Fibroblast of skin of left biceps (primary cell): ENCODE data around the gene PRND.
A peak's percentile ranks its signal among the peaks of the same experiment; 100 is the strongest.
"Not testable (repeated sequence)": the region's sequence is repeated elsewhere in the genome, so short reads cannot be mapped to it uniquely, and the experiment has no call there.

Experiments used
- DNase-seq, 2 experiments: peaks; one replicate each; pipeline ENCODE4 v3.0.0-alpha.2; 2013; ENCODE audit warnings: low read depth in 2 of 2

The PRND gene

GRCh38 chr20:4708856-4709255 is 12.9 kb upstream of the PRND start:
- DNase-seq, result no peak

- DNase-seq, result no peak
Observed at GRCh38 chr20:4709261-4710105, 12.2 kb upstream of the PRND start.

GRCh38 chr20:4710106-4710475 is 11.6 kb upstream of the PRND start:
- no peak for DNase-seq

GRCh38 chr20:4711511-4711910 is 10.2 kb upstream of the PRND start:
- DNase-seq, result no peak

- DNase-seq, result no peak
Observed at GRCh38 chr20:4713401-4713800, 8.3 kb upstream of the PRND start.

GRCh38 chr20:4714818-4715217 is 6.9 kb upstream of the PRND start:
- no peak for DNase-seq

GRCh38 chr20:4717816-4718570 is 3.7 kb upstream of the PRND start:
- no peak for DNase-seq

- no peak for DNase-seq
Observed at GRCh38 chr20:4719190-4719589, 2.5 kb upstream of the PRND start.

- DNase-seq, result peak; percentile 46 to 50
Observed at GRCh38 chr20:4720041-4720976, 1.4 kb upstream of the PRND start.

- DNase-seq, result no peak
Observed at GRCh38 chr20:4720977-4721349, 746 bp upstream of the PRND start.

- DNase-seq, result no peak
Observed at GRCh38 chr20:4722571-4722970, 862 bp downstream of the PRND start.

GRCh38 chr20:4722993-4723392 is 1.3 kb downstream of the PRND start:
- DNase-seq, result no peak

GRCh38 chr20:4723553-4723952 is 1.8 kb downstream of the PRND start:
- DNase-seq, result not testable (repeated sequence)

- no peak for DNase-seq
Observed at GRCh38 chr20:4724459-4725262, 3.0 kb downstream of the PRND start.

GRCh38 chr20:4725263-4725550 is 3.5 kb downstream of the PRND start:
- no peak for DNase-seq

GRCh38 chr20:4726710-4727397 is 5.1 kb downstream of the PRND start:
- DNase-seq, result peak; percentile 41 to 45

GRCh38 chr20:4728120-4728760 is 6.5 kb downstream of the PRND start:
- peak in 1 of 2 experiments; percentile 26 for DNase-seq

GRCh38 chr20:4729265-4729664 is 7.6 kb downstream of the PRND start:
- no peak for DNase-seq

GRCh38 chr20:4730780-4731179 is 9.1 kb downstream of the PRND start:
- DNase-seq, result no peak

- no peak for DNase-seq
Observed at GRCh38 chr20:4736875-4737274, 15.2 kb downstream of the PRND start.
